K562 (cell line): ENCODE data around the gene PDGFC. TPM values are rescaled to one million over a fixed set of nuclear protein-coding genes. Genes with fewer than 3 reads are reported as not detected.

Experiments
- ATAC-seq: fragments of 200-7000 bp; cut with Tn5 transposase; 3 replicates; pipeline ENCODE4 v1.9.1; 2020; ENCODE audit warnings: moderate library complexity
- BruUV-seq: library from RNA; stranded (reverse); fragments of 400-500 nt; replicated peaks from 2 replicates; lab custom pipeline; 2021; lab: Mats Ljungman, UMichigan
- CTCF ChIA-PET: fragments of 300-600 bp; formaldehyde crosslinking; extraction: SDS; loops from one replicate; lab custom pipeline; 2021; ENCODE audit warnings: low intra/inter-chr PET ratio; lab: Yijun Ruan, JAX
- POLR2A ChIA-PET: fragments of 300-600, 350-650 bp; sonication (Branson Sonifier 250); formaldehyde crosslinking; extraction: SDS; loops from one replicate; lab custom pipeline; 2021; ENCODE audit warnings: antibody characterized with exemption, inconsistent platforms; lab: Yijun Ruan, JAX
- DNase-seq, 4 experiments: peaks; one replicate each; pipeline versions ENCODE4 v3.0.0 to v3.0.0-alpha.2; 2011 to 2018; ENCODE audit warnings: low spot score in 3 of 4, mixed read lengths in 3 of 4; ENCODE audit errors: extremely low read depth in 1 of 4
- FAIRE-seq: peaks from 2 replicates; lab custom pipeline; 2011; peaks lifted over from hg19 to GRCh38; lab: Jason Lieb, UNC
- H2AFZ ChIP-seq: 2 replicates; pipeline ENCODE4 v1.6.0; 2011; ENCODE audit warnings: low read depth, low read length, control low read depth, inconsistent platforms
- H3K27ac ChIP-seq: fragments of 200-600 bp; 3 replicates; pipeline ENCODE4 v1.8.0; 2011; ENCODE audit warnings: low read depth, mild to moderate bottlenecking, control low read depth, inconsistent platforms, low read length, moderate library complexity, mixed read lengths; ENCODE audit errors: extremely low read depth
- H3K27me3 ChIP-seq, 2 experiments: fragments of 300-600 bp in 1 of 2; 2 replicates in 1 of 2; 3 replicates in 1 of 2; pipeline versions ENCODE4 v1.6.0 to v1.8.0; 2011; ENCODE audit warnings: inconsistent platforms in 2 of 2, low read length in 2 of 2, mild to moderate bottlenecking in 1 of 2, mixed read lengths in 1 of 2, moderate library complexity in 1 of 2; ENCODE audit not compliant: control insufficient read depth in 2 of 2, insufficient read depth in 2 of 2
- H3K36me3 ChIP-seq: fragments of 300-600 bp; 3 replicates; pipeline ENCODE4 v1.8.0; 2011; ENCODE audit warnings: mild to moderate bottlenecking, low read length, inconsistent platforms; ENCODE audit not compliant: control insufficient read depth, insufficient read depth
- H3K4me1 ChIP-seq, 2 experiments: fragments of 200-600 bp in 1 of 2; replicated peaks in 1 of 2; 2 replicates in 1 of 2; 3 replicates in 1 of 2; pipeline versions ENCODE4 v1.5.1 to v1.8.0; 2011; ENCODE audit warnings: inconsistent platforms in 2 of 2, low read length in 2 of 2, mild to moderate bottlenecking in 1 of 2, mixed read lengths in 1 of 2, moderate library complexity in 1 of 2; ENCODE audit not compliant: control insufficient read depth in 2 of 2, insufficient read depth in 2 of 2
- H3K4me2 ChIP-seq: 2 replicates; pipeline ENCODE4 v1.6.1; 2011; ENCODE audit warnings: low read length, control low read depth, inconsistent platforms, mixed read lengths; ENCODE audit not compliant: insufficient read depth
- H3K4me3 ChIP-seq: fragments of 200-600 bp; sonication (generic), shearing (Covaris generic); 2 replicates; pipeline ENCODE4 v1.5.1; 2016; ENCODE audit warnings: control low read depth, inconsistent platforms
- H3K79me2 ChIP-seq: fragments of 200-600 bp; 3 replicates; pipeline ENCODE4 v1.8.0; 2011; ENCODE audit warnings: low read length, inconsistent platforms; ENCODE audit not compliant: control insufficient read depth, insufficient read depth
- H3K9ac ChIP-seq, 2 experiments: 2 replicates each; pipeline versions ENCODE4 v1.6.0 to v1.6.1; 2011; ENCODE audit warnings: low read depth in 2 of 2, low read length in 2 of 2, control low read depth in 1 of 2, inconsistent platforms in 1 of 2, mild to moderate bottlenecking in 1 of 2, mixed read lengths in 1 of 2; ENCODE audit not compliant: insufficient read depth in 1 of 2
- H3K9me1 ChIP-seq: one replicate; pipeline ENCODE4 v1.6.0; 2011; ENCODE audit warnings: inconsistent platforms, mild to moderate bottlenecking, low read length, moderate library complexity; ENCODE audit not compliant: control insufficient read depth, insufficient read depth
- H3K9me3 ChIP-seq: replicated peaks from 2 replicates; pipeline ENCODE4 v1.5.1; 2011; ENCODE audit warnings: low read depth, low read length, inconsistent platforms; ENCODE audit not compliant: control insufficient read depth, insufficient read depth
- H4K20me1 ChIP-seq: replicated peaks from 2 replicates; pipeline ENCODE4 v1.6.1; 2011; ENCODE audit warnings: low read length, inconsistent platforms, mixed read lengths; ENCODE audit not compliant: control insufficient read depth, insufficient read depth
- ARNT ChIP-seq, 2 experiments: fragments of 450-650 bp; IDR thresholded peaks; 2 replicates each; pipeline ENCODE4 v1.6.1; 2016; ENCODE audit warnings: mild to moderate bottlenecking in 1 of 2
- BACH1 ChIP-seq: fragments of 200-800 bp; sonication (Bioruptor generic); IDR thresholded peaks from 2 replicates; pipeline ENCODE4 v1.6.1; 2016; ENCODE audit warnings: missing genetic modification characterization, missing compliant biosample characterization
- CSDE1 ChIP-seq, 2 experiments: fragments of 450-650 bp; IDR thresholded peaks; 2 replicates each; pipeline ENCODE4 v1.6.1; 2016; ENCODE audit warnings: mild to moderate bottlenecking in 1 of 2
- GATAD2A ChIP-seq: fragments of 450-650 bp; IDR thresholded peaks from 2 replicates; pipeline ENCODE4 v1.6.1; 2017
- GTF2A2 ChIP-seq: IDR thresholded peaks from 2 replicates; pipeline ENCODE4 v1.6.1; 2016; ENCODE audit warnings: mild to moderate bottlenecking, missing genetic modification characterization, missing compliant biosample characterization
- HSF4 ChIP-seq: fragments of 250-450 bp; sonication (Bioruptor Pico); IDR thresholded peaks from 2 replicates; pipeline ENCODE4 v2.1.2; 2022; ENCODE audit warnings: mild to moderate bottlenecking, moderate library complexity, borderline replicate concordance
- KDM1A ChIP-seq, 2 experiments: fragments of 450-650 bp; IDR thresholded peaks; 2 replicates each; pipeline ENCODE4 v1.6.1; 2016; ENCODE audit warnings: mild to moderate bottlenecking in 2 of 2
- NFXL1 ChIP-seq: fragments of 450-650 bp; formaldehyde crosslinking; IDR thresholded peaks from 2 replicates; pipeline ENCODE4 v1.4.0; 2021; ENCODE audit warnings: mild to moderate bottlenecking
- WGBS: fragments of 100-300 bp; shearing (Covaris generic); methylation state at CpG from one replicate; pipeline ENCODE4 v1.1.6; 2016; ENCODE audit warnings: low coverage, mixed read lengths; ENCODE audit not compliant: insufficient coverage; ENCODE audit errors: missing lambda C conversion rate; 5-methylcytosine and 5-hydroxymethylcytosine counted together
- in situ Hi-C: fragments of 300-500 bp; cut with MboI; formaldehyde crosslinking; loops from 4 replicates; pipeline ENCODE4 v1.15.0; 2018; ENCODE audit warnings: inconsistent platforms, mixed read lengths
- intact Hi-C: fragments of 100-400 bp; cut with micrococcal nuclease; formaldehyde crosslinking; loops from 2 replicates; pipeline ENCODE4 v1.14.2; 2022
- polyA plus RNA-seq, 8 experiments: library from polyadenylated mRNA; depleted of rRNA in 4 of 8; stranded (reverse) in 5 of 8; unstranded in 3 of 8; fragments of >200 nt; fragmentation: Nextera tagmentation in 2 of 8; fragmentation: Illumina TruSeq in 1 of 8; extraction: Ambion mirVana in 2 of 8; extraction: Trizol in 1 of 8; gene quantifications; 2 replicates each; pipeline versions ENCODE4 v1.2.1 to v1.2.3, GENCODE V29; 2011 to 2014; ENCODE audit warnings: inconsistent platforms in 1 of 8, missing spikeins in 1 of 8
- total RNA-seq, 7 experiments: library from RNA; depleted of rRNA in 6 of 7; stranded (reverse); fragments of >200 nt in 6 of 7; fragmentation: Illumina TruSeq in 2 of 7; extraction: Trizol in 2 of 7; gene quantifications; 2 replicates each; pipeline versions ENCODE4 v1.2.1 to v1.2.3, GENCODE V29; 2011 to 2021; ENCODE audit warnings: low replicate concordance in 1 of 7
- TF ChIP-seq, protein P1 (sequence below): fragments of 200-600 bp; sonication (generic); IDR thresholded peaks from one replicate; pipeline ENCODE4 v1.6.1; 2012; ENCODE audit warnings: mild to moderate bottlenecking, low read depth, low read length, inconsistent platforms
- TF ChIP-seq, protein P2 (sequence below): fragments of 450-650 bp; conservative IDR thresholded peaks from 2 replicates; pipeline ENCODE4 v1.6.1; 2016; ENCODE audit warnings: missing genetic modification characterization, low read depth, mild to moderate bottlenecking, missing compliant biosample characterization, moderate library complexity

PDGFC gene
- total and polyA plus RNA-seq, 9 of the 15 experiments (the other 6 are each of a cell fraction or from before 2014, with no cell fraction given): not detected

DNA sequence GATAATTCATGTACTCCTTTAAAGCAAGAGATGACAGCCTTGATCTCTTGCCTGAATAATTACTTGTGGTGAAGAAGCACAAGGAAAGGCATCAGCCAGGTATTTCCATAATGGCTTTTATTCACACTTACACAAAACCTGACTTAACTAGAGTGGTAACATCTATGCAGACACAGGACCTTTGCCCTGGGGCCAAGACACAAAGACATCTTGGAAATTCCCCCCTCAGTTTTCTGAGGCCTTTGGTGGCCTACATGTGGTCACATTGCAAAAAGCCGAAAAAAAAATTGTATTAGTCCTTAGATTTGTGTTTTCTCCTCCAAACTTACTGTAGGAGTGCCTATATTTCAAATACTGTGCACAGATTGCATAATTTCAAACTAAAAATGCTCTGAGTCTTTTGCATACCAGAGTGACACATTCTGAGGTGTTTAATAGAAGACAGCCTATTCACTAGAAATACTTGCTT lies 172.4 kb downstream of the PDGFC start:
- Histone ChIP-seq H3K79me2 (no peaks in the 10 kb centered on the region), H3K4me1 (no peaks in the 10 kb centered on the region), H3K4me2 (no peak overlapping the region), H3K27me3 (no peaks in the 10 kb centered on the region), H3K4me3 (no peak overlapping the region), H4K20me1 (no peaks in the 10 kb centered on the region), H3K27ac (no peak overlapping the region), H3K9ac (no peak overlapping the region), H2AFZ (no peak overlapping the region), H3K36me3 (no peaks in the 10 kb centered on the region), H3K9me1 (no peaks in the 10 kb centered on the region), H3K9me3 (no peaks in the 10 kb centered on the region)
- ATAC-seq (no peak), DNase-seq (no peak), FAIRE-seq (no peak)
- no TSS peak for BruUV-seq
- WGBS: 0% methylated on average over 1 of the region's 1 CpG
- in situ Hi-C loops: no loop called here
- POLR2A ChIA-PET: no interaction called here
- intact Hi-C loops: no loop called here
- CTCF ChIA-PET: no interaction called here
- TF ChIP-seq HSF4 (CRISPR knock-in tag) (no peak), CSDE1 (IDR thresholded peaks at IDR 0.05) (no peak), GTF2A2 (no peak), NFXL1 (CRISPR knock-in tag) (no peak), ARNT (IDR thresholded peaks at IDR 0.05) (no peak), BACH1 (tag) (no peak), KDM1A (IDR thresholded peaks at IDR 0.05) (no peak), GATAD2A (no peak)
- TF ChIP-seq, protein P1, sequence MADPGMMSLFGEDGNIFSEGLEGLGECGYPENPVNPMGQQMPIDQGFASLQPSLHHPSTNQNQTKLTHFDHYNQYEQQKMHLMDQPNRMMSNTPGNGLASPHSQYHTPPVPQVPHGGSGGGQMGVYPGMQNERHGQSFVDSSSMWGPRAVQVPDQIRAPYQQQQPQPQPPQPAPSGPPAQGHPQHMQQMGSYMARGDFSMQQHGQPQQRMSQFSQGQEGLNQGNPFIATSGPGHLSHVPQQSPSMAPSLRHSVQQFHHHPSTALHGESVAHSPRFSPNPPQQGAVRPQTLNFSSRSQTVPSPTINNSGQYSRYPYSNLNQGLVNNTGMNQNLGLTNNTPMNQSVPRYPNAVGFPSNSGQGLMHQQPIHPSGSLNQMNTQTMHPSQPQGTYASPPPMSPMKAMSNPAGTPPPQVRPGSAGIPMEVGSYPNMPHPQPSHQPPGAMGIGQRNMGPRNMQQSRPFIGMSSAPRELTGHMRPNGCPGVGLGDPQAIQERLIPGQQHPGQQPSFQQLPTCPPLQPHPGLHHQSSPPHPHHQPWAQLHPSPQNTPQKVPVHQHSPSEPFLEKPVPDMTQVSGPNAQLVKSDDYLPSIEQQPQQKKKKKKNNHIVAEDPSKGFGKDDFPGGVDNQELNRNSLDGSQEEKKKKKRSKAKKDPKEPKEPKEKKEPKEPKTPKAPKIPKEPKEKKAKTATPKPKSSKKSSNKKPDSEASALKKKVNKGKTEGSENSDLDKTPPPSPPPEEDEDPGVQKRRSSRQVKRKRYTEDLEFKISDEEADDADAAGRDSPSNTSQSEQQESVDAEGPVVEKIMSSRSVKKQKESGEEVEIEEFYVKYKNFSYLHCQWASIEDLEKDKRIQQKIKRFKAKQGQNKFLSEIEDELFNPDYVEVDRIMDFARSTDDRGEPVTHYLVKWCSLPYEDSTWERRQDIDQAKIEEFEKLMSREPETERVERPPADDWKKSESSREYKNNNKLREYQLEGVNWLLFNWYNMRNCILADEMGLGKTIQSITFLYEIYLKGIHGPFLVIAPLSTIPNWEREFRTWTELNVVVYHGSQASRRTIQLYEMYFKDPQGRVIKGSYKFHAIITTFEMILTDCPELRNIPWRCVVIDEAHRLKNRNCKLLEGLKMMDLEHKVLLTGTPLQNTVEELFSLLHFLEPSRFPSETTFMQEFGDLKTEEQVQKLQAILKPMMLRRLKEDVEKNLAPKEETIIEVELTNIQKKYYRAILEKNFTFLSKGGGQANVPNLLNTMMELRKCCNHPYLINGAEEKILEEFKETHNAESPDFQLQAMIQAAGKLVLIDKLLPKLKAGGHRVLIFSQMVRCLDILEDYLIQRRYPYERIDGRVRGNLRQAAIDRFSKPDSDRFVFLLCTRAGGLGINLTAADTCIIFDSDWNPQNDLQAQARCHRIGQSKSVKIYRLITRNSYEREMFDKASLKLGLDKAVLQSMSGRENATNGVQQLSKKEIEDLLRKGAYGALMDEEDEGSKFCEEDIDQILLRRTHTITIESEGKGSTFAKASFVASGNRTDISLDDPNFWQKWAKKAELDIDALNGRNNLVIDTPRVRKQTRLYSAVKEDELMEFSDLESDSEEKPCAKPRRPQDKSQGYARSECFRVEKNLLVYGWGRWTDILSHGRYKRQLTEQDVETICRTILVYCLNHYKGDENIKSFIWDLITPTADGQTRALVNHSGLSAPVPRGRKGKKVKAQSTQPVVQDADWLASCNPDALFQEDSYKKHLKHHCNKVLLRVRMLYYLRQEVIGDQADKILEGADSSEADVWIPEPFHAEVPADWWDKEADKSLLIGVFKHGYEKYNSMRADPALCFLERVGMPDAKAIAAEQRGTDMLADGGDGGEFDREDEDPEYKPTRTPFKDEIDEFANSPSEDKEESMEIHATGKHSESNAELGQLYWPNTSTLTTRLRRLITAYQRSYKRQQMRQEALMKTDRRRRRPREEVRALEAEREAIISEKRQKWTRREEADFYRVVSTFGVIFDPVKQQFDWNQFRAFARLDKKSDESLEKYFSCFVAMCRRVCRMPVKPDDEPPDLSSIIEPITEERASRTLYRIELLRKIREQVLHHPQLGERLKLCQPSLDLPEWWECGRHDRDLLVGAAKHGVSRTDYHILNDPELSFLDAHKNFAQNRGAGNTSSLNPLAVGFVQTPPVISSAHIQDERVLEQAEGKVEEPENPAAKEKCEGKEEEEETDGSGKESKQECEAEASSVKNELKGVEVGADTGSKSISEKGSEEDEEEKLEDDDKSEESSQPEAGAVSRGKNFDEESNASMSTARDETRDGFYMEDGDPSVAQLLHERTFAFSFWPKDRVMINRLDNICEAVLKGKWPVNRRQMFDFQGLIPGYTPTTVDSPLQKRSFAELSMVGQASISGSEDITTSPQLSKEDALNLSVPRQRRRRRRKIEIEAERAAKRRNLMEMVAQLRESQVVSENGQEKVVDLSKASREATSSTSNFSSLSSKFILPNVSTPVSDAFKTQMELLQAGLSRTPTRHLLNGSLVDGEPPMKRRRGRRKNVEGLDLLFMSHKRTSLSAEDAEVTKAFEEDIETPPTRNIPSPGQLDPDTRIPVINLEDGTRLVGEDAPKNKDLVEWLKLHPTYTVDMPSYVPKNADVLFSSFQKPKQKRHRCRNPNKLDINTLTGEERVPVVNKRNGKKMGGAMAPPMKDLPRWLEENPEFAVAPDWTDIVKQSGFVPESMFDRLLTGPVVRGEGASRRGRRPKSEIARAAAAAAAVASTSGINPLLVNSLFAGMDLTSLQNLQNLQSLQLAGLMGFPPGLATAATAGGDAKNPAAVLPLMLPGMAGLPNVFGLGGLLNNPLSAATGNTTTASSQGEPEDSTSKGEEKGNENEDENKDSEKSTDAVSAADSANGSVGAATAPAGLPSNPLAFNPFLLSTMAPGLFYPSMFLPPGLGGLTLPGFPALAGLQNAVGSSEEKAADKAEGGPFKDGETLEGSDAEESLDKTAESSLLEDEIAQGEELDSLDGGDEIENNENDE: no peak
- TF ChIP-seq, protein P2, sequence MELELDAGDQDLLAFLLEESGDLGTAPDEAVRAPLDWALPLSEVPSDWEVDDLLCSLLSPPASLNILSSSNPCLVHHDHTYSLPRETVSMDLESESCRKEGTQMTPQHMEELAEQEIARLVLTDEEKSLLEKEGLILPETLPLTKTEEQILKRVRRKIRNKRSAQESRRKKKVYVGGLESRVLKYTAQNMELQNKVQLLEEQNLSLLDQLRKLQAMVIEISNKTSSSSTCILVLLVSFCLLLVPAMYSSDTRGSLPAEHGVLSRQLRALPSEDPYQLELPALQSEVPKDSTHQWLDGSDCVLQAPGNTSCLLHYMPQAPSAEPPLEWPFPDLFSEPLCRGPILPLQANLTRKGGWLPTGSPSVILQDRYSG (tag): no peak
